GM18502 (cell line): ENCODE data around the gene PCDHGC5.

Experiments used
- ATAC-seq: cut with Tn5 transposase; IDR thresholded peaks from one replicate; pipeline ENCODE4 v1.9.1; 2021; ENCODE audit warnings: mild to moderate bottlenecking; ENCODE audit not compliant: unreplicated experiment, poor library complexity

Gene PCDHGC5

DNA sequence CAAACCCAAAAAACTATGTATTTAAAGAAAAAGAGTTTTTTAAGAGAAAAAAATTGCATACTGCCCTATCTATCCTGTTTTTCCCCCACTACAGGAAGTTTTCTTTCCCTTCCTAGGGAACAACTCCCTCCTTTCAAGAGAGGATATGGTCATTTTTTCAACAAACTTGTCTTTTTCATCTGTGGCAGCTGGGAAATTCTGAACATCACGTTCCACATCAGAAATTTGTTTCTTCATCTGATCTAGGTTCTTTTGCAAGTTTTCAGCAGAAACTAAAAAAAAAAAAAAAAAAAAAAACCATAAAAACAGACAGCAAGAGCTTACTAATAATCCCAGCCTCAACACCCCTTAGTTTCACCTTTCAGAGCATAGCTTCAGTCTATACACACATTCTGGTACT is 38.5 kb downstream of the PCDHGC5 start:
- no peak for ATAC-seq

DNA sequence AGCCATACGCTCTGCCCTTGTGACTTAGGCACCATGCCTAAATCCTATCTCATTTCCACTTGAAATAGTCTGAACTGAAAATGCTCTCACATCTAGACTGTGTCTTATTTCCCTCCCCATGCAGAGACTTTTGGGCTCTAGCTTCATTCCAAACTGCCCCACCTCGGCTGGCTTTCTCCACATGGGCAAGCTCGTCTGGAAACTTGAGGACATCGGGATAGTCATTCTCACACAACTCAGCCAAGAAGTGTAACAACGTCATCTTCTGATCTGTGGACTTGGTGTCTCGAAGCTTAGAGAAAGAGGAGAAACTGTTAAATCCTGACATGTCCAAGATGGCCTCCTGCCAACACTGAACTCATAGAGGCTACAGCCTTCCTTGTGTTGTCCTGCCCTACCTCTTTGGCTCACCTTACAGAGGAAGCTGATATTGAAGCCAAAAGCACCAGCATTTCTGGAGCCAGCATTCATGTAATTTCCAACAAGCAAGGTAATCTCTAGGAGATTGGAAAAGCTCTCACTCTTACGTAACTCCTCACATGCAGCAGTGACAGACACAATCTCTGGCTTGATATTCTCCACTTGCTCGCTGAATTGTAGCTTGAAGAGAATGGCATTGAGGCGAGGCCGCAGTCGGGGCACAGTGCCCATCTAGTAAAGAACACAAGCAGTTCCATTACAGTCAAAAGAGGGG is 39.6 kb downstream of the PCDHGC5 start:
- ATAC-seq: no peak

DNA sequence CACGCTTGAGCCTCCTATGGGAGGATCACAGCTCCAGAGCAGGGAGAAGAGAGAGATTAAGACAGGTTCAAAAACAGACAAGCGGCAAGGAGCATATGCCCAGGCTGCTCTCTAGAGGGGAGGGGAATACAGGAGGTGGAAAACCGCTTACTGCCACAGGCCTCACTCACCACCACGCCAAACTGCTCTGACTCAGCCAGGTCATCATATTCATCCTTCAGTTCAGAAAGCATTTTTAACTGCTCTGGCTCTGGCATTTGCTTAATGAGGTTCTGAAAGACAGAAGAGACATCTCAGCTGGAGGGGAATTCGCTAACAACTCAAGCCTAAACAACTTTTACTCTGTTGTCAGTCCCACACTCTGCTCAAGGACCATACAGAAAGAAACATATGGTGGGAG is 40.1 kb downstream of the PCDHGC5 start:
- peak; percentile 65 for ATAC-seq

DNA sequence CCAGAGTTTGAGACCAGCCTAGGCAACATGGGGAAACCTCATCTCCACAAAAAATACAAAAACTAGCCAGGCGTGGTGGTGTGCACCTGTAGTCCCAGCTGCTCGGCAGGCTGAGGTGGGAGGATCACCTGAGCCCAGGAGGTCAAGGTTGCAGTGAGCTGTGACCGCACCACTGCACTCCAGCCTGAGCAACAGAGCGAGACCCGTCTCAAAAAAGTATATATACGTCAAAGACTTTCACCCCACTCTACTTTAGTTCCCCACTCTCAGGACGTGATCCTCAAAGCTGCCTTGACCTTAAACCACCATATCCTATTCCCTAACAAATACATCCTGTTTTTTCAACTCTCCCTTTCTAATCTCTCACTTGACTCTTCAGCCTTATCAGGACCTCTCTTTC is 41.0 kb downstream of the PCDHGC5 start:
- ATAC-seq: peak; percentile 50

DNA sequence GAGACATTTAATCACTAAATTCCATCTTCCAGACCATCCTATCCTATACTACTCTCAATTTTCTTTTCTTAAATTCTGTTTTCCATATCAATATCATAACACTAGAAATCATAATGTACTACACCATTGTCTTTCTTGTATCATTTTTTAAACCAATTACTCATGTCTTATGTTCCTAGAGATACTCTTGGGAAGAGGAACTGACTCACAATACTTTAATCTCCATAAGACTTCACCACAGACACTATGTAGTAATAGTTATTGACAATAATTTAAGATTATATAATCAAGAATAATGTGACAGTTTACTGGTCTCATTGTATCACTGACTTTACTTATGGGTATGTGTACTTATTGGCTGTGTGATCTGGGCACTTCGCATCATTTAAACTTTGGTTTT is 43.8 kb downstream of the PCDHGC5 start:
- no peak for ATAC-seq

DNA sequence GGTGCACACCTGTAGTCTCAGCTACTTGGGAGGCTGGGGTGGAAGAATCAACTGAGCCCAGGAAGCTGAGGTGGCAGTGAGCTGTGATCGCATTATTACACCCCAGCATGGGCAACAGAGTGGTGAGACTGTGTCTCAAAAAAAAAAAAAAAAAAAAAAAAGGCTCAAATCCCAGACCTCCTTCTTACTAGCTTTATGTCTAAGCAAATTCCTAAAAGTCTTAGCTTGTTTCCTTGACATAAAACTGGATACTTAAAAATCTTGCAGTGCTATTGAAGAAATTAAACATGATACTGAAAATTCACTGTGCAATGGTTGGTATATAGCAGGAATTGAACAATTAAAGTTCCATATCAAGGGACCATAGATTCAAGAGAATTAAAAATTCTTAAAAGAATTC is 45.0 kb downstream of the PCDHGC5 start:
- no peak for ATAC-seq

DNA sequence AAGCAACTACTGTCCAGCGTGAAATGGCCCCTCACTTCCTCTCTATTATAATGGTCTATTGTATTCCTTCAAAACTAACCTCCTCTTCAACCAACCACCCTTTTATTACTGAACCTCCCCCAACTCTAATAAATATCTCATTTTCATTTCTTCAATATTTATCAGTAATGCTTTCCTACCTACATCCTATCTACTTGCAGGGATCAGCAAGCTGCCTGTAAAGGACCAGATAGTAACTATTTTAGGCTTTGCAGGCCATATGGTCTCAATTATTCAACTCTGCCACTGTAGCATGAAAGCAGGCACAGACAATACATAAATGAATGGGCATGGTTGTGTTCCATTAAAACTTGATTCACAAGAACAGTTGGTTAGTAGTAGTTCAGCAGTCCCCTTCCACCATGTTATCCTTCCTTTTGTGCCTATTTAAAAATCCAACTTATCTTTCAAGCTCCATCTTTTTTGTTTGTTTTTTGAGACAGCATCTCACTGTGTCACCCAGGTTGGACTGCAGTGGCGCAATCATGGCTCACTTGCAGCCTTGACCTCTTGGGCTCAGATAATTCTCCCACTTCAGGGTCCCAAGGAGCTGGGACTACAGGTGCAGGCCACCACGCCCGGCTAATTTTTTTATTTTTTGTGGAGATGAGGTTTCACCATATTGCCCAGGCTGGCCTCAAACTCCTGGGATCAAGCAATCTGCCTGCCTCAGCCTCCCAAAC is 45.8 kb downstream of the PCDHGC5 start:
- ATAC-seq: no peak
